ES-I3 (cell line): ENCODE data around the gene DHTKD1.
A peak's percentile ranks its signal among the peaks of the same experiment; 100 is the strongest.

Source experiments
- H3K36me3 ChIP-seq: 2 replicates; pipeline ENCODE4 v1.6.1; 2013; ENCODE audit warnings: mild to moderate bottlenecking, low read length, control low read depth, moderate library complexity; ENCODE audit not compliant: insufficient read depth
- H3K4me1 ChIP-seq: 2 replicates; pipeline ENCODE4 v1.6.1; 2013; ENCODE audit warnings: mild to moderate bottlenecking, control low read depth, low read length; ENCODE audit not compliant: insufficient read depth
- H3K9ac ChIP-seq: 2 replicates; pipeline ENCODE4 v1.6.1; 2013; ENCODE audit warnings: low read depth, mild to moderate bottlenecking, low read length, moderate library complexity
- H3K9me3 ChIP-seq: 2 replicates; pipeline ENCODE4 v1.6.1; 2013; ENCODE audit warnings: mild to moderate bottlenecking, low read length, moderate library complexity; ENCODE audit not compliant: control insufficient read depth, insufficient read depth

The DHTKD1 gene, protein sequence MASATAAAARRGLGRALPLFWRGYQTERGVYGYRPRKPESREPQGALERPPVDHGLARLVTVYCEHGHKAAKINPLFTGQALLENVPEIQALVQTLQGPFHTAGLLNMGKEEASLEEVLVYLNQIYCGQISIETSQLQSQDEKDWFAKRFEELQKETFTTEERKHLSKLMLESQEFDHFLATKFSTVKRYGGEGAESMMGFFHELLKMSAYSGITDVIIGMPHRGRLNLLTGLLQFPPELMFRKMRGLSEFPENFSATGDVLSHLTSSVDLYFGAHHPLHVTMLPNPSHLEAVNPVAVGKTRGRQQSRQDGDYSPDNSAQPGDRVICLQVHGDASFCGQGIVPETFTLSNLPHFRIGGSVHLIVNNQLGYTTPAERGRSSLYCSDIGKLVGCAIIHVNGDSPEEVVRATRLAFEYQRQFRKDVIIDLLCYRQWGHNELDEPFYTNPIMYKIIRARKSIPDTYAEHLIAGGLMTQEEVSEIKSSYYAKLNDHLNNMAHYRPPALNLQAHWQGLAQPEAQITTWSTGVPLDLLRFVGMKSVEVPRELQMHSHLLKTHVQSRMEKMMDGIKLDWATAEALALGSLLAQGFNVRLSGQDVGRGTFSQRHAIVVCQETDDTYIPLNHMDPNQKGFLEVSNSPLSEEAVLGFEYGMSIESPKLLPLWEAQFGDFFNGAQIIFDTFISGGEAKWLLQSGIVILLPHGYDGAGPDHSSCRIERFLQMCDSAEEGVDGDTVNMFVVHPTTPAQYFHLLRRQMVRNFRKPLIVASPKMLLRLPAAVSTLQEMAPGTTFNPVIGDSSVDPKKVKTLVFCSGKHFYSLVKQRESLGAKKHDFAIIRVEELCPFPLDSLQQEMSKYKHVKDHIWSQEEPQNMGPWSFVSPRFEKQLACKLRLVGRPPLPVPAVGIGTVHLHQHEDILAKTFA

DNA sequence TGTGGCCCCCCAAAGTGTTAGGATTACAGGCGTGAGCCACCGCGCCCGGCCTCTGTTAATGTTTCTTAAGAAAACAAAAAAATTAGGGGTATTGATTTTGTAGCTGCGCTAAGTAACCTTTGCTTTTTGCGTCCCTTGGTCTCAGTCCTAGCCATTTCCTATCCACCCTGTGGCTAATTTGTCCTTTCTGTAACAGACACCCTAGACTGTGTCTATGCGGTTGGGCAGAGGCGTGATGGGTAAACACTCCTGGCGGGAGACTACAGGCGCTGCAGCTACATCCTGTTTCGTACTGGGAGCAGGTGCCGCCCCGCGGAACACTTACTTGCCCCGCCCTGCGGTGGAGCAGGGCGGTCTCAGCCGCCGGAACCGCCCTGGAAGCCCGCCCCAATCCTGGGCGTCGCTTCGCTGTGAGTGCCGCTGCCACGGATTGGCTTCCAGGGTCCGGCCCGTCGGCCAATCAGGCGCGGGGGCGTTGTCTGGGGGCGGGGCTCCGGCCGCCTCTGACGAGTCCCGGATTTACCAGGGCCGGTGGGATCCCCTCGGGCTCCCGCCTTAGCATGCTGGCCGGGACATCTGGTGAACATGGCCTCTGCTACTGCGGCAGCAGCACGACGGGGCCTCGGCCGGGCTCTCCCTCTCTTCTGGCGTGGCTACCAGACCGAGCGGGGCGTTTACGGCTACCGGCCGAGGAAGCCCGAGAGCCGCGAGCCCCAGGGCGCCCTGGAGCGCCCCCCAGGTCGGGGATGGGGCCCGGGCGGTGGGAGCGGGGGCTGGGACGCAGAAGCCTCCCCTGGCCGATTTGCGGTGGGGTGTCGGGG lies at the start of gene DHTKD1:
Gene DHTKD1, plus strand, starts transcription at position 506 of the 821 bp plus-strand sequence. Its CDS starts 80 bp downstream, at position 586.
- H3K36me3 ChIP-seq, result no peaks in the 10 kb centered on the region
- H3K9ac ChIP-seq, result peak within 1 kb of the TSS; percentile 94
- no peaks in the 10 kb centered on the region for H3K9me3 ChIP-seq
- H3K4me1 ChIP-seq, result 0 out of 2 replicates have a peak, but pooled peaks cover 7% of the 10 kb centered on the region

DNA sequence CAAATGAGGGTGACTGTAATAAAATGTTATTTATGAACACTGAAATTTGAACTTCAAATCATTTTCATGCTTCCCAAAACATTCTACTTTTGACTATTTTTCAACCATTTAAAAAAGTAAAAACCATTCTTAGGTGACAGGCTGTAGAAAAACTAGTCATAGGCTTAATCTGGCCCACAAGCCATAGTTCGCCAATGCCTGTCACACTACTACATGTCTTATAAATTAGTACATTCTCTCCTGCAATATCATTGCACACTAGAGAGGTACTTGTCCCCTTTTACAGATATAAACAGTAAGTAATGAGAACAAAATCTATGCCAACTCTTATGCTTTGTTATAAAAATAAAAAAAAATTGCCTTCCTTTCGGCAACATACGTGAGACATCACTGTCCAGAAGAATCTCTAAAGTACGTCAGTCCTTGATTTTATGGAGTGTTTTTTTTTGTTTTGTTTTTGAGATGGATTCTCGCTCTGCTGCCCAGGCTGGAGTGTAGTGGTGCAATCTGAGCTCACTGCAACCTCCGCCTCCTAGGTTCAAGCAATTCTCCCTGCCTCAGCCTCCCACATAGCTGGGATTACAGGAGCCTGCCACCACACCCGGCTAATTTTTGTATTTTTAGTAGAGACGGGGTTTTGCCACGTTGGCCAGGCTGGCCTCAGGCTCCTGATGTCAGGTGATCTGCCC lies 49.3 kb upstream of the DHTKD1 start:
- no peak overlapping the region for H3K9ac ChIP-seq
- H3K4me1 ChIP-seq, result no peaks in the 10 kb centered on the region
- peaks cover 3% of the 10 kb centered on the region; the same call in 1 of the 2 replicates for H3K36me3 ChIP-seq
- no peaks in the 10 kb centered on the region for H3K9me3 ChIP-seq

DNA sequence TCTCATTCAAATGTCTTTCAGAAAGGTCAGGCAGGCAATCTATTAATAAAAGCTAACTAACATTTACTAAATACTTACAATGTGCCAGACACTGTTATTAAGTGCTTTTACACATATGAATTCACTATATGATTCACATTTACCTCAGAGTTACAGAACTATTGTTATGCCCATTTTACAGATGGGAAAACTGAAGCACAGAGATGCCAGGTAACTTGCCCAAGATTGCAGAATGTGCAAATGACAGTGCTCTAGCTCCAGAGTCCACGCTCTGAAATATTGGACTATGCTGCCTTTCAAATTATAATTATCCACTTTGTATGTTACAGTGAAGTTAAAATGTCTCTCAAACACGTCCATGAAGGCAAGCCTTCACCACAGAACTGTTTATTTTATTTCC lies 48.2 kb upstream of the DHTKD1 start:
- Histone ChIP-seq H3K4me1 (no peaks in the 10 kb centered on the region), H3K9me3 (no peaks in the 10 kb centered on the region), H3K36me3 (peaks cover 3% of the 10 kb centered on the region; the same call in 1 of the 2 replicates), H3K9ac (no peak overlapping the region)

DNA sequence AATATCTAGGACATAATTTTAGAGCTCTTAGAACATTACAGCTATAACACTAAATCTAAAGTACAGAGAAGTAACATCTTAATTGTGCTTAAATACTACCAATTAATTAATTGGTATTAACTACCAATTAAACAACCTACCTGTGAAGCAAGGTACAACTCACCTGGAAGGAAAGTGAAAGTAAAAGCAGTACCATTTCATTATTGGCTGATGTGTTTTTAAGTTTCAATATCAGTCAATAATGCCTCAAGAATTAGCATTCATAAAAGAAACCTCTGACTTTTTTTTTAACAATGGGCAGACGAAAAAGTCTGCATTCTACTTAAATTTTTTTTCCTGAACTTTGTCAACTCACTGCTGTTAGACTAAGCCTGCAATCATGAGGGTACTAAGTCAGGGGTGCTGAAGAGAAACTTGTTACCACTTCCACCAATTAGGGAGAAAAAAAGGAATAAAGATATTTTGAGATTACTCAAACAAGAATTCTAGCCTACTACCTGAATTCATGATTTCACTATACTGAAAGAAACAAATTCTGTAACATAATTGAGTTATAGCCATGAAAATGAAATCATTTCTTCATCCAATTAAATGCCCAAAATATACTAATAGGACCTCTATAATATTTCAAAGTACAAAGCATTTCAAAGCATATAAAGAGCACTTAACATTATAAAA lies 46.0 kb upstream of the DHTKD1 start:
- peaks cover 3% of the 10 kb centered on the region; the same call in 1 of the 2 replicates for H3K36me3 ChIP-seq
- H3K9ac ChIP-seq, result no peak overlapping the region
- H3K9me3 ChIP-seq, result no peaks in the 10 kb centered on the region
- H3K4me1 ChIP-seq, result no peaks in the 10 kb centered on the region

DNA sequence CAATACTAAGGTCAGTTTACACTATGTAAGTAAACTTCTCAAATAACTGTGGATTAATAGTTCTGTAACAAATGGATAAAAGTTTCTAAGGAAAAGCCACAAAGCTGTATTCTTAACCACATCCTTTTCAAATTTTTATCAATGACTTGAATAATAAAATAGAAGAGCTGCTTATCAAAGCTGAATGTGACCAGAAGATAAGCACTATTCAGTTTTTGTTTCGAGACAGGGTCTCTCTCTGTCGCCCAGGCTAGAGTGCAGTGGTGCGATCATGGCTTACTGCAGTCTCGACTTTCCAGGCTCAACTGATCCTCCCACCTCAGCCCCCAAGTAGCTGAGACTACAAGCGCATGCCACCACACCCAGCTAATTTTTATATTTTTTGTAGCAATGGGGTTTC lies 43.2 kb upstream of the DHTKD1 start:
- Histone ChIP-seq H3K36me3 (peaks cover 8% of the 10 kb centered on the region), H3K9ac (no peak overlapping the region), H3K9me3 (no peaks in the 10 kb centered on the region), H3K4me1 (no peaks in the 10 kb centered on the region; the same call in 1 of the 2 replicates)

DNA sequence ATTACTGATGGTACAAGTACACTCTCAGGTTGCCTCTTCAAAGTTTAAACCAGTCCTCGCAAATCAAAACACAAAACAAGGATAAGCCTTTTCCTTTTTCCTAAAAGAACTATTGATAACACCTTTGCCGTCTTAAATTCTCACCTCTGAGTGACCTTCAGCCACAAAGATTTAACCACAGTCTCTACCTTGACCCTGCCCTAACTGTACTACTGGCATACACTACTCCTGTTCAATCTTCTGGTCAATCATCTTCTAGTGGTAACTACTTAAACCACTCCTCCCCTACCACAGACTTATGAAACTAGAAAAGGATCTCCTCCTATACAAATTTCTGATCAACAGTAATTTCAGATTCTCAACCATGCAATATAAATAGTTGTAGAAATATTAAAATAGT lies 41.2 kb upstream of the DHTKD1 start:
- H3K36me3 ChIP-seq, result peaks cover 6% of the 10 kb centered on the region
- no peak overlapping the region for H3K9ac ChIP-seq
- no peaks in the 10 kb centered on the region; the same call in 1 of the 2 replicates for H3K4me1 ChIP-seq
- no peaks in the 10 kb centered on the region for H3K9me3 ChIP-seq

DNA sequence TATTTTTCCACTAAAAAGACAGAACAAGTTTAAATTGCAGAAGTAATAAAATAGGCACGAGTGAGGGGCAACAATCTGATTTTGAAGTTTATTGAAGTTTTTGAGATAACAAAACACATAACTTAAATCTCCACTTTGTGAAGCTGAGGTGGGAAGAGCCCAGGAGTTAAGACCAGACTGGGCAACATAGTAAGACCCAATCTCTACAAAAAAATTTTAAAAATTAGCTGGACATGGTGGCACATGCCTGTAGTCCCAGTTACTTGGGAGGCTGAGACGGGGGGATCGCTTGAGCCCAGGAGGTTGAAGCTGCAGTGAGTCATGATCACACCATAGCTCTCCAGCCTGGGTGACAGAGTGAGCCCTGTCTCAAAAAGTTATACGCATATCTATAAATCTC lies 37.4 kb upstream of the DHTKD1 start:
- Histone ChIP-seq H3K4me1 (no peaks in the 10 kb centered on the region; the same call in 1 of the 2 replicates), H3K9me3 (no peaks in the 10 kb centered on the region), H3K9ac (no peak overlapping the region), H3K36me3 (peaks cover 9% of the 10 kb centered on the region)

DNA sequence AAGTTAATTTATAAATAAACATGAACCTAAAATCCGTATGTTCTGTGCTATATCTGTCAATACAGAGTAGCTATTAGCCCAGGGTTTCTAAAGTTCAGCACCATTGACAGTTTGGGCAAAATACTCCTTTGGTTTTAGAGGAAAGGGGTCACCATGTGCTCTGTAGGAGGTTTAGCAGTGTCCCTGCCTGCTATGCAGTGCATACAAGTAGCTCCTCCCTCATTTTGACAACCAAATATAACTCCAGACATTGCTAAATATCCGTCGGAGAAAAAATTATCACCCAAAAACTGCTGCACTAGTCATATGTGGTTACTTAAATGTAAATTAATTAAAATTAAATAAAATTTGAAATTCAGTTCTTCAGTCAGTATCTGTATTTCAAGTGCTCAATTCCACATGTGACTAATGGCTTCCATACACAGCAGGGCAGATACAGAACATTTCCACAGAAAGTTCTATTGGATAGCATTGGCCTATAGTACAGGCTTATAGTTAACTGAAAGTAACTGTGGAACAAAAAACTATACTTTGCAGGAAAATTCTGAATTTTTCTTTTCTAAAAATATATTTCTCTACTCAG lies 32.6 kb upstream of the DHTKD1 start:
- Histone ChIP-seq H3K4me1 (no peaks in the 10 kb centered on the region), H3K9ac (no peak overlapping the region), H3K36me3 (peaks cover 3% of the 10 kb centered on the region; the same call in 1 of the 2 replicates), H3K9me3 (no peaks in the 10 kb centered on the region)

DNA sequence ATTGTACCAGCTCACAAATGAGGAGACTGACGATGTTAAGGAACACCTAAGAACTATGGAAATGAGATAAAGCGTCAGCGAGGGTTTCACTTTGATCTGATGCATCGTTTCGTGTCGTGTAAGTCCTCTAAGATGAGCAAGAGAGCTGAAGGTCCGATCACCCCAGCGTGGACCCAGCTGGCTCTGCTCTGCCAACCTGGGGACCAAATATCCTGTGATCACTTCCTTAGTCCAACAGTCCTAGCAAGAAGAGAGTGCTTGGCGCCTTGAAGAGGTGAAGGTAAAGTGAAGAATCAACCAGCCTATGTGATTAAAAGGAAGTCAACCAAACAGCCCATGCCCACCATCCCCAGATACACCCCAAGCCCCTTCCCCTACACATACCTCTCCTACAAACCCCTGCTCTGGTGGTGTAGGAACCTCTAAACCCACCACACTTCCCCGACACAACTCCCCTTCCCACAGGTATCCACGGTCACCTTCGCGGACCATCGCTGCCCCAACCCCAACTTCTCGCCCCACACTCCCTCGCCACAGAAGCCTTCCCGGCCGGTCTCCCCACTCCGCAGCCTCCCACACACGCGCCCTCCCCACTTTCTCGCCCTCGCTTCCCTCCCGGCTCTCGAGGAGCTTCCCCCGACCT lies 26.9 kb upstream of the DHTKD1 start:
- Histone ChIP-seq H3K9ac (peak overlapping the region; percentile 93), H3K36me3 (no peaks in the 10 kb centered on the region), H3K9me3 (no peaks in the 10 kb centered on the region), H3K4me1 (no peaks in the 10 kb centered on the region)

DNA sequence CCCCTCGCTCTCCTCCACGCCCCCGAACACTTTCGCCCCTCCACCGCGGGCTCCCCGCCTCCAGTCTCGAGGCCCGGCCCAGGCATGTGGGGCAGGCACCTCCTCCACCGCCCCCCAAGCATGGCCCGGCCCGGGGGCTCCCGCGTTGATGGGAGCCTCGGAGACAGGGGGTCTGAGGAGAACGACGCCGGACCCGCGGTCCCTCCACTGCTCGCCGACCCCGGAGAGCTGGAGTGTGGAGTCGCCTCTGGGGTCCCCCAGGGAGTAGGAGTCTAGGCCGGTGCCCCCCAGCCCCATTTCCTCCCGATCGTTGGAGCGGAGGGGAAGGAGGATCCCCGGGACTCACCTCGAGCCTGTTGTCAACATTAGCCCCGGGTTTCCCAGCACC lies 26.4 kb upstream of the DHTKD1 start:
- peak overlapping the region; percentile 93 for H3K9ac ChIP-seq
- H3K4me1 ChIP-seq, result no peaks in the 10 kb centered on the region
- no peaks in the 10 kb centered on the region for H3K36me3 ChIP-seq
- no peaks in the 10 kb centered on the region for H3K9me3 ChIP-seq

DNA sequence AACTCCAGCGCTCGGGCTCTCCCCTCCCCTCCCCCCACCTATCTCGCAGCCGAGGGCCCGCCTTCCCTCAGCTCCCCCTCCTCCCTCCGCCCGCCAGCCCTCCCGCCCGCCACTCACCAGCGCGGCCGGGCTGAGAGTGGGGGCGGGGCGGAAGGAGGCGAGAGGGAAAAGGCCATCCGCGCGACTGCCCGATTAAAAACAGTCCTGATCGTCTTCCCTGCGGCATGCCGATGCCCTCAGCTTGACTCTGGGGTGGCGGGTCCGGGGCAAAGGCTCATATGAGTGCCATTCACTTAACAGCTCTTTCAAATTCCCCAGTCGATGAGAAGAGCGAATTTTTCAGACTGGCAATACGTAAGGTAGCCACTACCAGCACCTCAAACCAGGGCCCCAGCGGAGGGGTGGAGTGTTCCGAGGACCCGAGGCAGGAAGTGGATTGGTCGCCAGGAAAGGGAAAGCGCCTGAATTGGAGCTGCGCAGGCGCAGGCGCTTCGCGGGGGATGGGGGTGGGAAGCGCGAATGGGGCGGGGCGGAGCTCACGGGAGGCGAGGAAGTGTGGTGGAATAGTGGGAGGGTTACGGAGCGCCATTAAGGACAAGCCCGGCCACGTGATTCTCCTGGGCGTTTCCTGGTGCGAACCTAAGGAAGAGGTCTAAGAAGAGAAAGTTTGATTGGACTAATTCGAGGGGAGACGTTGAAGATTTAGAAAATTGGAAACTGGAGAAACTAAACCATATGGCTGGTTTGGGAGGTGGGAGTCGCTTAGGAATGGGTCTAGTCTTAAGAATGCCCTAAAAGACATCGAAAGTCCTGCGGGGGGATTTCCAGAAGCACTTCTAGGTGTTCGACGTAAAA lies 25.7 kb upstream of the DHTKD1 start, which contains the start of gene UPF2:
Gene UPF2, minus strand, starts transcription at position 13 of the 855 bp plus-strand sequence. CDS start 7,386 bp downstream, outside the sequence.
- H3K9me3 ChIP-seq, result no peaks in the 10 kb centered on the region
- no peaks in the 10 kb centered on the region for H3K36me3 ChIP-seq
- H3K4me1 ChIP-seq, result no peaks in the 10 kb centered on the region
- peak within 1 kb of the TSS; percentile 93 for H3K9ac ChIP-seq

DNA sequence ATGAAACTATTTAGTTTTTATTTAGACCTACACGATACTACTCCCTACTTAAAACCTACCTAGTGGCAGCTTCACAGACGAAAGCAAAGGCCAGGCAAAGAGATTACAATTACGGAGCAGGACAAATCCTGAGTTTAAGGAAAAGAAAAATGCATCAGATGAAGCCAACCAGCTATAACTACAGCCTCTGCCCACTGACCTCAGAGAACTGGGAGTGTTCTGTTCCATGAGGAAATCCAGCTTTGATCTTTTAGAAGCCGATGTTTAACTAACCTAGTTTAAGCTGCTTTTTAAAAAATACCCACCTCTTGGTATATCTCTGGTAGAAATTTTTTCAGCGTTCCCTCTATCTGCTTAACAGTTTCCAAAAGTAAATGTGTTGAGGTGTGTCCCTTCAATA lies 23.2 kb upstream of the DHTKD1 start:
- Histone ChIP-seq H3K9me3 (no peaks in the 10 kb centered on the region), H3K9ac (no peak overlapping the region), H3K4me1 (no peaks in the 10 kb centered on the region), H3K36me3 (no peaks in the 10 kb centered on the region)
